C4-2B (cell line): ENCODE measurements around the gene PCDHB2.

Experiments
- ZFX ChIP-seq: fragments of 450-650 bp; IDR thresholded peaks from 2 replicates; pipeline ENCODE4 v1.6.1; 2017
- TF ChIP-seq, protein P1 (sequence below): fragments of 450-650 bp; conservative IDR thresholded peaks from 2 replicates; pipeline ENCODE4 v1.5.1; 2017; ENCODE audit warnings: mild to moderate bottlenecking

GRCh38 chr5:141135718-141136266, 41.4 kb downstream of the PCDHB2 start:
- TF ChIP-seq, protein P1, sequence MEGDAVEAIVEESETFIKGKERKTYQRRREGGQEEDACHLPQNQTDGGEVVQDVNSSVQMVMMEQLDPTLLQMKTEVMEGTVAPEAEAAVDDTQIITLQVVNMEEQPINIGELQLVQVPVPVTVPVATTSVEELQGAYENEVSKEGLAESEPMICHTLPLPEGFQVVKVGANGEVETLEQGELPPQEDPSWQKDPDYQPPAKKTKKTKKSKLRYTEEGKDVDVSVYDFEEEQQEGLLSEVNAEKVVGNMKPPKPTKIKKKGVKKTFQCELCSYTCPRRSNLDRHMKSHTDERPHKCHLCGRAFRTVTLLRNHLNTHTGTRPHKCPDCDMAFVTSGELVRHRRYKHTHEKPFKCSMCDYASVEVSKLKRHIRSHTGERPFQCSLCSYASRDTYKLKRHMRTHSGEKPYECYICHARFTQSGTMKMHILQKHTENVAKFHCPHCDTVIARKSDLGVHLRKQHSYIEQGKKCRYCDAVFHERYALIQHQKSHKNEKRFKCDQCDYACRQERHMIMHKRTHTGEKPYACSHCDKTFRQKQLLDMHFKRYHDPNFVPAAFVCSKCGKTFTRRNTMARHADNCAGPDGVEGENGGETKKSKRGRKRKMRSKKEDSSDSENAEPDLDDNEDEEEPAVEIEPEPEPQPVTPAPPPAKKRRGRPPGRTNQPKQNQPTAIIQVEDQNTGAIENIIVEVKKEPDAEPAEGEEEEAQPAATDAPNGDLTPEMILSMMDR: no peak
- TF ChIP-seq ZFX: no peak
